PC-9 (cell line): ENCODE data around the gene GOLIM4. TPM values are rescaled to one million over a fixed set of nuclear protein-coding genes. Genes with fewer than 3 reads are reported as not detected.

Source experiments
- BruUV-seq: library from RNA; stranded (reverse); fragments of 400-500 nt; replicated peaks from 2 replicates; lab custom pipeline; 2021; lab: Mats Ljungman, UMichigan
- CTCF ChIA-PET: fragments of 300-600 bp; sonication (Branson Sonifier 250); formaldehyde crosslinking; loops from one replicate; lab custom pipeline; 2022; ENCODE audit warnings: antibody characterized with exemption; lab: Charles Lee
- POLR2A ChIA-PET: fragments of 300-600 bp; sonication (Branson Sonifier 250); formaldehyde crosslinking; loops from one replicate; lab custom pipeline; 2022; ENCODE audit warnings: antibody characterized with exemption; ENCODE audit not compliant: unreplicated experiment; lab: Charles Lee
- DNase-seq, 2 experiments: peaks; one replicate each; pipeline versions ENCODE4 v3.0.0 to v3.0.0-alpha.2; 2015 to 2022; ENCODE audit warnings: mixed read lengths in 1 of 2
- H2AFZ ChIP-seq: fragments of 200-600 bp; sonication (generic); 2 replicates; pipeline ENCODE4 v1.8.1; 2017; ENCODE audit warnings: antibody characterized with exemption
- H3F3A ChIP-seq: fragments of 200-600 bp; sonication (generic); 2 replicates; pipeline ENCODE4 v1.8.1; 2017; ENCODE audit warnings: antibody characterized with exemption, mild to moderate bottlenecking, low read depth; ENCODE audit not compliant: insufficient read depth
- H3K27ac ChIP-seq: fragments of 200-600 bp; sonication (generic); 2 replicates; pipeline ENCODE4 v1.6.1; 2016; ENCODE audit warnings: mixed run types
- H3K27me3 ChIP-seq: fragments of 200-600 bp; sonication (generic); 2 replicates; pipeline ENCODE4 v1.6.1; 2016; ENCODE audit warnings: low read depth, mixed run types; ENCODE audit not compliant: insufficient read depth
- H3K36me3 ChIP-seq: fragments of 200-600 bp; sonication (generic); 2 replicates; pipeline ENCODE4 v1.6.1; 2016; ENCODE audit warnings: low read depth, mixed run types
- H3K4me1 ChIP-seq: fragments of 200-600 bp; sonication (generic); replicated peaks from 2 replicates; pipeline ENCODE4 v1.6.1; 2016; ENCODE audit warnings: mixed run types; ENCODE audit not compliant: insufficient read depth
- H3K4me2 ChIP-seq: fragments of 200-600 bp; sonication (generic); 2 replicates; pipeline ENCODE4 v1.6.1; 2017; ENCODE audit warnings: mixed run types
- H3K4me3 ChIP-seq: fragments of 200-600 bp; sonication (generic); 2 replicates; pipeline ENCODE4 v1.6.1; 2016; ENCODE audit warnings: mixed run types
- H3K79me2 ChIP-seq: fragments of 200-600 bp; sonication (generic); 2 replicates; pipeline ENCODE4 v1.6.1; 2017; ENCODE audit warnings: low read depth, mixed run types
- H3K9me2 ChIP-seq: fragments of 200-600 bp; sonication (generic); 2 replicates; pipeline ENCODE4 v1.8.1; 2017; ENCODE audit warnings: mild to moderate bottlenecking; ENCODE audit not compliant: insufficient read depth
- H3K9me3 ChIP-seq: fragments of 200-600 bp; sonication (generic); 2 replicates; pipeline ENCODE4 v1.8.1; 2016; ENCODE audit warnings: low read depth; ENCODE audit not compliant: insufficient read depth
- H4K20me1 ChIP-seq: fragments of 200-600 bp; sonication (generic); 2 replicates; pipeline ENCODE4 v1.8.1; 2017; ENCODE audit not compliant: insufficient read depth
- EZH2 ChIP-seq: fragments of 200-600 bp; sonication (generic); IDR thresholded peaks from 2 replicates; pipeline ENCODE4 v1.8.0; 2017; ENCODE audit warnings: antibody characterized with exemption, low read depth
- intact Hi-C: fragments of 100-400 bp; cut with micrococcal nuclease; formaldehyde crosslinking; loops from one replicate; pipeline ENCODE4 v1.10.0; 2022; ENCODE audit not compliant: unreplicated experiment
- total RNA-seq: library from RNA; stranded (reverse); gene quantifications from 2 replicates; pipeline ENCODE4 v1.2.3, GENCODE V29; 2021
- TF ChIP-seq, protein P1 (sequence below): fragments of 200-600 bp; sonication (generic); conservative IDR thresholded peaks from 2 replicates; pipeline ENCODE4 v1.6.1; 2017; ENCODE audit warnings: mixed run types, antibody characterized with exemption, mild to moderate bottlenecking, moderate library complexity

The GOLIM4 gene
- total RNA-seq, 1 experiment from 2014 or later, result 17.5 TPM

DNA sequence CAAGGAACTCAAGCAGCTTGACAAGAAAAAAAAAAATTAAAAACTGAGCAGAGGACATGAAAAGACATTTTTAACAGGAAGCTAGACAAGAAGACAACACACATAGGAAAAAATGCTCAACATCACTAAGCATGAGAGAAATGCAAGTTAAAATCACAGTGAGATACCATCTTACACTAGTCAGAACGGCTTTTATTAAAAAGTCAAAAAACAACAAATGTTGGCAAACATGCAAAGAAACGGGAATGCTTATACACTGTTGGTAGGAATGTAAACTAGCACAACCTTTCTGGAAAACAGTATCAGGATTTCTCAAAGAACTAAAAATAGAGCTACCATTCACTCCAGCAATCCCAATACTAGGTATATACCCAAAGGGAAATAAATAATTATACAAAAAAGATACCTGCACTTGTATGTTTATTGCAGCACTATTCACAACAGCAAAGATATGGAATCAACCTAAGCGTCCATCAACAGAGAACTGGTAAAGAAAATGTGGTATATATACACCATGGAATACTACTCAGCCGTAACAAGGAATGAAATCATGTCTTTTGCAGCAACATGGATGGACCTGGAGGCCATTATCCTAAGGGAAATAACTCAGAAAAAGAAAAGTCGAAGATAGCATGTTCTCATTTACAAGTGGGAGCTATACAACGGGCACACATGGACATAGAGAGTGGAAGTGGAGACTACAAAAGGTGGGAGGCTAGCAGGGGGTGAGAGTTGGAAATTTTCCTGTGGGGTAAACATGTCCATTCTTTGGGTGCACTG lies 5.2 kb downstream of the GOLIM4 start:
- H3K4me3 ChIP-seq, result no peak overlapping the region
- TF ChIP-seq, protein P1, sequence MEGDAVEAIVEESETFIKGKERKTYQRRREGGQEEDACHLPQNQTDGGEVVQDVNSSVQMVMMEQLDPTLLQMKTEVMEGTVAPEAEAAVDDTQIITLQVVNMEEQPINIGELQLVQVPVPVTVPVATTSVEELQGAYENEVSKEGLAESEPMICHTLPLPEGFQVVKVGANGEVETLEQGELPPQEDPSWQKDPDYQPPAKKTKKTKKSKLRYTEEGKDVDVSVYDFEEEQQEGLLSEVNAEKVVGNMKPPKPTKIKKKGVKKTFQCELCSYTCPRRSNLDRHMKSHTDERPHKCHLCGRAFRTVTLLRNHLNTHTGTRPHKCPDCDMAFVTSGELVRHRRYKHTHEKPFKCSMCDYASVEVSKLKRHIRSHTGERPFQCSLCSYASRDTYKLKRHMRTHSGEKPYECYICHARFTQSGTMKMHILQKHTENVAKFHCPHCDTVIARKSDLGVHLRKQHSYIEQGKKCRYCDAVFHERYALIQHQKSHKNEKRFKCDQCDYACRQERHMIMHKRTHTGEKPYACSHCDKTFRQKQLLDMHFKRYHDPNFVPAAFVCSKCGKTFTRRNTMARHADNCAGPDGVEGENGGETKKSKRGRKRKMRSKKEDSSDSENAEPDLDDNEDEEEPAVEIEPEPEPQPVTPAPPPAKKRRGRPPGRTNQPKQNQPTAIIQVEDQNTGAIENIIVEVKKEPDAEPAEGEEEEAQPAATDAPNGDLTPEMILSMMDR, result no peak
- no peak for TF ChIP-seq EZH2
- H3K9me2 ChIP-seq, result no peaks in the 10 kb centered on the region
- H3K4me2 ChIP-seq, result no peak overlapping the region
- H3K27me3 ChIP-seq, result no peaks in the 10 kb centered on the region
- POLR2A ChIA-PET, result no interaction called here
- DNase-seq, result no peak
- no peaks in the 10 kb centered on the region for H3K9me3 ChIP-seq
- intact Hi-C loops, result loop anchor here (1.0 kb wide), 1 partner anchor 29 kb away; no protein-coding TSS in a partner anchor
- no peak overlapping the region for H3K27ac ChIP-seq
- no peak overlapping the region for H2AFZ ChIP-seq
- CTCF ChIA-PET, result interaction anchor here (0.7 kb wide), 1 partner anchor 709 kb away, joined by 5 read pairs; no protein-coding TSS in a partner anchor
- BruUV-seq, result no TSS peak
- no peaks in the 10 kb centered on the region for H4K20me1 ChIP-seq
- peaks cover 9% of the 10 kb centered on the region; the same call in 1 of the 2 replicates for H3F3A ChIP-seq
- H3K36me3 ChIP-seq, result no peaks in the 10 kb centered on the region
- peaks cover 28% of the 10 kb centered on the region for H3K4me1 ChIP-seq
- peaks cover 29% of the 10 kb centered on the region; the same call in 1 of the 2 replicates for H3K79me2 ChIP-seq

DNA sequence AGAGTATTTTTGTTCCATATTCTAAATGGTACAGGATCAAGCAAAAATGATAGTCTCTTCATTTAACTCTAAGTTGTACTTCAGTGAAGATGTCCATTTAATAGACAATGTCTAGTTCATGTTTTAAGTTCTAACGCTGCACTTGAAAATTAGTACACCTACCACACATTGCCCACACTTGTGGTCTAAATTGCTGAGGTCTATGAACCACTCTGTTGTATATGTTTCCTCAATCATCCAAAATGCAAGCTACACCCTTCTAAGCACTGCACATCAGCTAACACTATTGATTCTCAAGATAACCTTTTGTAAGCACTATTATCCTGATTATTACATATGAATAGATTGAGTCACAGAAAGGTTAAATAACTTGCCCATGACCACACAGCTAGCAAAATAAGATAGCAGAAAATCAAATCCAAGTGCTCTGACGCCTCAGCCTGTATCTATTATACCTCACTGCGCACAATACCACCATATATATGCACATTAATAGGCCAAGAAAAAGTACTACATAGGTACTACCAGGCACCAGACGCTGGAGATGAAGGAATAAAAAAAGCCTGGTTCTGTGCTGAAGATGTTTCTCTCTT lies 6.4 kb downstream of the GOLIM4 start:
- H3K9me2 ChIP-seq, result no peaks in the 10 kb centered on the region
- H3K36me3 ChIP-seq, result no peaks in the 10 kb centered on the region
- ChIA-PET CTCF (interaction anchor here (0.7 kb wide), 1 partner anchor 707 kb away, joined by 5 read pairs; no protein-coding TSS in a partner anchor), POLR2A (no interaction called here)
- H3K27me3 ChIP-seq, result no peaks in the 10 kb centered on the region
- TF ChIP-seq EZH2, result no peak
- 0 out of 2 replicates have a peak, but pooled peaks cover under 1% of the 10 kb centered on the region for H3F3A ChIP-seq
- peaks cover 29% of the 10 kb centered on the region; the same call in 1 of the 2 replicates for H3K79me2 ChIP-seq
- BruUV-seq, result no TSS peak
- H3K27ac ChIP-seq, result no peak overlapping the region
- no peak for DNase-seq
- H4K20me1 ChIP-seq, result no peaks in the 10 kb centered on the region
- no peak overlapping the region for H2AFZ ChIP-seq
- H3K4me1 ChIP-seq, result peaks cover 24% of the 10 kb centered on the region
- intact Hi-C loops, result no loop called here
- H3K9me3 ChIP-seq, result no peaks in the 10 kb centered on the region
- no peak overlapping the region for H3K4me2 ChIP-seq
- H3K4me3 ChIP-seq, result no peak overlapping the region

DNA sequence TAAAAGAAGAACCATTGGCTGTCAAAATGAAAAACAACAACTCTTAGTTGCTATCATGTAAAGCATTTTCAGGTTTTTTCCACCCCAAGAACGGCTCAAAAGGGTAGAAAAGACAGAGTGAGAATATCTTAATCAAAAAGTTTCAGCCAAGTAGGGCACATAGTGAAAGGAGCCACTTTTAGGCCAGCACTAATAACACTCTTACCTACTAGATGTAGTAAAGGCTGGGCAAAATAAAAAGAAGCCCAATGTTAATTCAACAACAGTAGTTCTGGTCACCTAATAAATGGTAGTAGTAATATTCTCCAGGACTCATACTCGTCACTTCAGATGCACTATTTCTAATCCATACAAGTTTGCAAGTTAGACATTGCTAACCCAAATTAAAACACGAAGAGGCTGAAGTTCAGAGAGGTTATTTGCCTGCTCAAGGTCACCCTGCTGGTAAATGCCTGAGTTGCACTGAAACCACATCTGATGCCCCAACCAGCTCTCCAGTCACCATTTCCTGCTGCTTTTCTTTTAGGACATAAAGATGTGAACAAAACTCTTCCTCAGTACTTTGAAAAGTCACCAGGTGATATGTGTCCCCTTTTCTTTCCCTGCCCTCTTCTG lies 7.5 kb downstream of the GOLIM4 start:
- intact Hi-C loops, result no loop called here
- POLR2A ChIA-PET, result interaction anchor here (0.6 kb wide), 1 partner anchor 1755 kb away, joined by 7 read pairs; no protein-coding TSS in a partner anchor
- no peaks in the 10 kb centered on the region for H3K9me3 ChIP-seq
- no peaks in the 10 kb centered on the region for H3F3A ChIP-seq
- H2AFZ ChIP-seq, result no peak overlapping the region
- H3K27me3 ChIP-seq, result no peaks in the 10 kb centered on the region
- no peaks in the 10 kb centered on the region for H4K20me1 ChIP-seq
- no TSS peak for BruUV-seq
- peaks cover 19% of the 10 kb centered on the region; the same call in 1 of the 2 replicates for H3K79me2 ChIP-seq
- H3K9me2 ChIP-seq, result no peaks in the 10 kb centered on the region
- CTCF ChIA-PET, result interaction anchor here (0.7 kb wide), 1 partner anchor 26 kb away, joined by 4 read pairs; no protein-coding TSS in a partner anchor
- no peak for TF ChIP-seq EZH2
- TF ChIP-seq, protein P1, result no peak; the same call in 1 of the 2 replicates
- H3K4me1 ChIP-seq, result 0 out of 2 replicates have a peak, but pooled peaks cover 14% of the 10 kb centered on the region
- no peak for DNase-seq
- no peaks in the 10 kb centered on the region for H3K36me3 ChIP-seq
- no peak overlapping the region for H3K4me2 ChIP-seq
- H3K4me3 ChIP-seq, result no peak overlapping the region
- no peak overlapping the region for H3K27ac ChIP-seq
